ENCODE data around the gene TEX35. TPM values are rescaled to one million over a fixed set of nuclear protein-coding genes. Genes with fewer than 3 reads are reported as not detected.

TEX35 gene
- total and polyA plus RNA-seq, 10 of the 15 experiments (the other 5 are each of a cell fraction or from before 2014, with no cell fraction given) = not detected

DNA sequence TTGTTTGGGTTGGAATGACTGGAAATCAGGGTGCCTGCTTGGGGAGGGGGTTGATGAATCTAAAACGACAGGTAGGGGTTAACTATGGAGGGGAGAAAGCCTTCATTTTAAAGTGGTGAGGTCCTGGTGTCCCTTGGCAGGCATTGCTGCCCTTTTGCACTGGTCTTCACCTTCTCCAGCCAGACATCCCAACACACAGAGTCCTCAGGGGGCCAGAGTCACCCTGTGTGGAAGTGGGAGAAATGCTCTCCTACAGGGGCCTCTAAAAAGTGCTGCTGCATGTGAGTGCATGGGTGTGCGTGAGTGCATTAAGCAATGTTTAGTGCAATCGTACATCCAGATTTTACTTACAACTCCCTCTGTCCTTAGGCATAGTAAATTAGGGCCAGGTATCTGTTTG lies 39.0 kb downstream of the TEX35 start:
- H3K4me1 ChIP-seq (ENCODE audit: control insufficient read depth, insufficient read depth, low read length) = no peaks in the 10 kb centered on the region
- CTCF ChIA-PET = interaction anchor here (1.4 kb wide), 1 partner anchor 451 kb away, joined by 5 read pairs; no protein-coding TSS in a partner anchor
- H3K9ac ChIP-seq (ENCODE audit: control insufficient read depth, insufficient read depth, low read length) = no peak overlapping the region
- ATAC-seq (no peak), DNase-seq (ENCODE audit: low read depth, low spot score) (no peak), FAIRE-seq (no peak)
- H3K4me2 ChIP-seq (ENCODE audit: control insufficient read depth, insufficient read depth) = no peak overlapping the region
- H3K36me3 ChIP-seq (ENCODE audit: control insufficient read depth in 2 of 2, insufficient read depth in 2 of 2, low read length in 1 of 2) = 0 out of 4 replicates have a peak, but pooled peaks cover 0 to 3% of the 10 kb centered on the region in 2 experiments
- no TSS peak for BruUV-seq (replicated peaks)
- TF ChIP-seq LARP7 (IDR thresholded peaks at IDR 0.05) (no peak), RAD51 (IDR thresholded peaks at IDR 0.05) (no peak), BCL11A (IDR thresholded peaks at IDR 0.05; ENCODE audit: low read depth, low read length) (no peak), TCF12 (IDR thresholded peaks at IDR 0.05; ENCODE audit: low read depth, low read length) (no peak), ZNF24 (IDR thresholded peaks at IDR 0.05) (no peak), YBX1 (IDR thresholded peaks at IDR 0.05) (no peak), CHD1 (IDR thresholded peaks at IDR 0.05; ENCODE audit: low read depth, low read length) (no peak), NRF1 (conservative IDR thresholded peaks at IDR 0.05; ENCODE audit: low read depth, low read length) (no peak)
- TF ChIP-seq, protein P1, sequence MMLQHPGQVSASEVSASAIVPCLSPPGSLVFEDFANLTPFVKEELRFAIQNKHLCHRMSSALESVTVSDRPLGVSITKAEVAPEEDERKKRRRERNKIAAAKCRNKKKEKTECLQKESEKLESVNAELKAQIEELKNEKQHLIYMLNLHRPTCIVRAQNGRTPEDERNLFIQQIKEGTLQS (IDR thresholded peaks at IDR 0.05; ENCODE audit: borderline replicate concordance, extremely low read depth, low read depth, low read length) = no peak
- TF ChIP-seq, protein P2, sequence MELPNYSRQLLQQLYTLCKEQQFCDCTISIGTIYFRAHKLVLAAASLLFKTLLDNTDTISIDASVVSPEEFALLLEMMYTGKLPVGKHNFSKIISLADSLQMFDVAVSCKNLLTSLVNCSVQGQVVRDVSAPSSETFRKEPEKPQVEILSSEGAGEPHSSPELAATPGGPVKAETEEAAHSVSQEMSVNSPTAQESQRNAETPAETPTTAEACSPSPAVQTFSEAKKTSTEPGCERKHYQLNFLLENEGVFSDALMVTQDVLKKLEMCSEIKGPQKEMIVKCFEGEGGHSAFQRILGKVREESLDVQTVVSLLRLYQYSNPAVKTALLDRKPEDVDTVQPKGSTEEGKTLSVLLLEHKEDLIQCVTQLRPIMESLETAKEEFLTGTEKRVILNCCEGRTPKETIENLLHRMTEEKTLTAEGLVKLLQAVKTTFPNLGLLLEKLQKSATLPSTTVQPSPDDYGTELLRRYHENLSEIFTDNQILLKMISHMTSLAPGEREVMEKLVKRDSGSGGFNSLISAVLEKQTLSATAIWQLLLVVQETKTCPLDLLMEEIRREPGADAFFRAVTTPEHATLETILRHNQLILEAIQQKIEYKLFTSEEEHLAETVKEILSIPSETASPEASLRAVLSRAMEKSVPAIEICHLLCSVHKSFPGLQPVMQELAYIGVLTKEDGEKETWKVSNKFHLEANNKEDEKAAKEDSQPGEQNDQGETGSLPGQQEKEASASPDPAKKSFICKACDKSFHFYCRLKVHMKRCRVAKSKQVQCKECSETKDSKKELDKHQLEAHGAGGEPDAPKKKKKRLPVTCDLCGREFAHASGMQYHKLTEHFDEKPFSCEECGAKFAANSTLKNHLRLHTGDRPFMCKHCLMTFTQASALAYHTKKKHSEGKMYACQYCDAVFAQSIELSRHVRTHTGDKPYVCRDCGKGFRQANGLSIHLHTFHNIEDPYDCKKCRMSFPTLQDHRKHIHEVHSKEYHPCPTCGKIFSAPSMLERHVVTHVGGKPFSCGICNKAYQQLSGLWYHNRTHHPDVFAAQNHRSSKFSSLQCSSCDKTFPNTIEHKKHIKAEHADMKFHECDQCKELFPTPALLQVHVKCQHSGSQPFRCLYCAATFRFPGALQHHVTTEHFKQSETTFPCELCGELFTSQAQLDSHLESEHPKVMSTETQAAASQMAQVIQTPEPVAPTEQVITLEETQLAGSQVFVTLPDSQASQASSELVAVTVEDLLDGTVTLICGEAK (IDR thresholded peaks at IDR 0.05; ENCODE audit: borderline replicate concordance) = no peak
- H3K9me3 ChIP-seq (replicated peaks; ENCODE audit: control insufficient read depth, insufficient read depth, low read length) = no peaks in the 10 kb centered on the region; the same call in 2 of the 3 replicates
- no peak overlapping the region for H2AFZ ChIP-seq (ENCODE audit: control insufficient read depth, low read depth, low read length)
- RAD21 ChIA-PET (ENCODE audit: unreplicated experiment) = interaction anchor here (2.2 kb wide), 1 partner anchor 9 kb away, joined by 6 read pairs; no protein-coding TSS in a partner anchor
- SMC1A ChIA-PET (ENCODE audit: uncharacterized antibody, unreplicated experiment) = interaction anchor here (1.0 kb wide), 1 partner anchor 200 kb away, joined by 3 read pairs; no protein-coding TSS in a partner anchor
- POLR2A ChIA-PET = no interaction called here
- 54% methylated on average over 3 of the region's 3 CpGs for WGBS (ENCODE audit: insufficient coverage, insufficient replicate concordance, low lambda C conversion rate, missing lambda C conversion rate)
- H3K27me3 ChIP-seq (replicated peaks in 1 of 2; ENCODE audit: control insufficient read depth in 2 of 2, insufficient read depth in 2 of 2, low read length in 1 of 2) = no peaks in the 10 kb centered on the region
- H3K79me2 ChIP-seq (ENCODE audit: control insufficient read depth, insufficient read depth, low read length) = no peaks in the 10 kb centered on the region
- in situ Hi-C loops (cut with MboI) = no loop called here
- no peak overlapping the region for H3K27ac ChIP-seq (ENCODE audit: control insufficient read depth, insufficient read depth)
- intact Hi-C loops (cut with micrococcal nuclease; ENCODE audit: unreplicated experiment) = no loop called here
- H3K4me3 ChIP-seq = no peak overlapping the region
- no peaks in the 10 kb centered on the region for H4K20me1 ChIP-seq (ENCODE audit: control insufficient read depth, insufficient read depth)

Measured in GM12878 (cell line).